Lung (tissue), 12 donors: ENCODE data around the gene ANKRD18B. TPM values are rescaled to one million over a fixed set of nuclear protein-coding genes. Genes with fewer than 3 reads are reported as not detected.
"Not testable (repeated sequence)": the region's sequence is repeated elsewhere in the genome, so short reads cannot be mapped to it uniquely, and the experiment has no call there.

Experiments
- ATAC-seq: fragments of 200-7000 bp; cut with Tn5 transposase; one replicate; pipeline ENCODE4 v1.9.1; 2020; ENCODE audit warnings: moderate number of reproducible peaks; ENCODE audit not compliant: insufficient read depth, low FRiP score
- DNase-seq, 3 donors: peaks; one replicate each; pipeline ENCODE4 v3.0.0-alpha.2; 2013 to 2017
- H3K27ac ChIP-seq, 2 donors: one replicate each; pipeline ENCODE4 v1.5.1; 2013; ENCODE audit warnings: mild to moderate bottlenecking in 2 of 2, moderate library complexity in 2 of 2, control low read depth in 1 of 2, inconsistent platforms in 1 of 2, low read depth in 1 of 2, low read length in 1 of 2
- H3K27me3 ChIP-seq, 3 donors: one replicate each; pipeline ENCODE4 v1.5.1; 2013; ENCODE audit warnings: low read length in 2 of 3; ENCODE audit not compliant: control insufficient read depth in 3 of 3, insufficient read depth in 3 of 3
- H3K36me3 ChIP-seq, 4 donors: one replicate each; pipeline ENCODE4 v1.5.1; 2013; ENCODE audit warnings: low read length in 4 of 4, mild to moderate bottlenecking in 1 of 4, moderate library complexity in 1 of 4; ENCODE audit not compliant: control insufficient read depth in 4 of 4, insufficient read depth in 4 of 4
- H3K4me1 ChIP-seq, 5 donors: one replicate each; pipeline ENCODE4 v1.5.1; 2013; ENCODE audit warnings: low read length in 5 of 5, mild to moderate bottlenecking in 2 of 5, moderate library complexity in 1 of 5; ENCODE audit not compliant: control insufficient read depth in 5 of 5, insufficient read depth in 5 of 5
- H3K4me3 ChIP-seq: one replicate; pipeline ENCODE4 v1.5.1; 2013; ENCODE audit warnings: mild to moderate bottlenecking, control low read depth, moderate library complexity
- H3K9ac ChIP-seq, 2 donors: one replicate each; pipeline ENCODE4 v1.5.1; 2013; ENCODE audit warnings: low read length in 2 of 2, control low read depth in 1 of 2; ENCODE audit not compliant: insufficient read depth in 1 of 2
- H3K9me3 ChIP-seq, 4 donors: one replicate each; pipeline ENCODE4 v1.5.1; 2013; ENCODE audit warnings: low read length in 3 of 4, mild to moderate bottlenecking in 1 of 4, moderate library complexity in 1 of 4; ENCODE audit not compliant: control insufficient read depth in 4 of 4, insufficient read depth in 3 of 4
- WGBS, 2 donors: extraction: QIAGEN DNeasy Blood & Tissue Kit; methylation state at CpG; one replicate each; pipeline ENCODE4 v1.1.7; 2013; 5-methylcytosine and 5-hydroxymethylcytosine counted together
- polyA plus RNA-seq, 2 donors: library from polyadenylated mRNA; stranded (reverse); fragments of 200-250 nt; gene quantifications; one replicate each; pipeline ENCODE4 v1.2.1, GENCODE V29; 2013
- total RNA-seq, 2 donors: library from RNA; depleted of rRNA in 1 of 2; stranded (reverse); fragments of >200 nt in 1 of 2; gene quantifications; one replicate each; pipeline ENCODE4 v1.2.1, GENCODE V29; 2014 to 2021
- TF ChIP-seq, protein P1 (sequence below): IDR thresholded peaks from 2 replicates; pipeline ENCODE4 v1.5.1; 2012; ENCODE audit warnings: mild to moderate bottlenecking; ENCODE audit errors: control extremely low read depth, extremely low read depth
- donor health status: control.
- donor health status: control.
- donor health status: Bipolar disorder and iron deficiency.
- donor health status: healthy.
- donor health status: DM: yes; HTN: yes; CAD: no.

The ANKRD18B gene
- total and polyA plus RNA-seq, 4 donors = 0.27 to 2.2 (median 0.79) TPM

DNA sequence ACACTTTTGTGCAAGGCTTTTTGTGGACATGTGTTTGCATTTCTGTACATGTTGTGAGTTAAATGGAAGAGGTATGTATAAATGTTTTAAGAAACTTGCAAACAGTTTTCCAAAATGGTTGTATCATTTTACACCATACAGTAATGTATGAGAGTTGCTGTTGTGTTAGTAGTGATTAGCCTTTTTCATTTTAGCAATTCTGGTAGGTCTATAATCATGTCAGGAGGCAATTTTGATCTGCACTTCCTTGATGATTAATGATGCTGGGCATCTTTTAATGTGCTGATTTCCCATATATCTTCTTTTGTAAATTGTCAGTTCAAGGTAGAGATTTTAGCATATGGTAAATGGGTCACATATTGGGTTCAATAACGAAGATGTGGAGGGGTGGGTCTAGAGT, 87.3 kb downstream of the ANKRD18B start:
- no peak overlapping the region for H3K4me3 ChIP-seq
- no peaks in the 10 kb centered on the region for H3K36me3 ChIP-seq
- no peaks in the 10 kb centered on the region for H3K4me1 ChIP-seq
- WGBS, 2 donors = 76 to 77% methylated on average over 1 of the region's 1 CpG
- peaks cover 0 to 2% (median 0%) of the 10 kb centered on the region in 3 donors for H3K27me3 ChIP-seq
- TF ChIP-seq, protein P1, sequence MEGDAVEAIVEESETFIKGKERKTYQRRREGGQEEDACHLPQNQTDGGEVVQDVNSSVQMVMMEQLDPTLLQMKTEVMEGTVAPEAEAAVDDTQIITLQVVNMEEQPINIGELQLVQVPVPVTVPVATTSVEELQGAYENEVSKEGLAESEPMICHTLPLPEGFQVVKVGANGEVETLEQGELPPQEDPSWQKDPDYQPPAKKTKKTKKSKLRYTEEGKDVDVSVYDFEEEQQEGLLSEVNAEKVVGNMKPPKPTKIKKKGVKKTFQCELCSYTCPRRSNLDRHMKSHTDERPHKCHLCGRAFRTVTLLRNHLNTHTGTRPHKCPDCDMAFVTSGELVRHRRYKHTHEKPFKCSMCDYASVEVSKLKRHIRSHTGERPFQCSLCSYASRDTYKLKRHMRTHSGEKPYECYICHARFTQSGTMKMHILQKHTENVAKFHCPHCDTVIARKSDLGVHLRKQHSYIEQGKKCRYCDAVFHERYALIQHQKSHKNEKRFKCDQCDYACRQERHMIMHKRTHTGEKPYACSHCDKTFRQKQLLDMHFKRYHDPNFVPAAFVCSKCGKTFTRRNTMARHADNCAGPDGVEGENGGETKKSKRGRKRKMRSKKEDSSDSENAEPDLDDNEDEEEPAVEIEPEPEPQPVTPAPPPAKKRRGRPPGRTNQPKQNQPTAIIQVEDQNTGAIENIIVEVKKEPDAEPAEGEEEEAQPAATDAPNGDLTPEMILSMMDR = no peak
- H3K27ac ChIP-seq = no peak overlapping the region
- DNase-seq = no peak
- ATAC-seq = no peak
- no peak overlapping the region for H3K9ac ChIP-seq
- peaks cover 0 to 6% (median 0%) of the 10 kb centered on the region in 4 donors for H3K9me3 ChIP-seq

GRCh38 chr9:33612410-33612809, 88.4 kb downstream of the ANKRD18B start:
- not testable (repeated sequence) for H3K36me3 ChIP-seq, H3K9ac ChIP-seq, DNase-seq, H3K27me3 ChIP-seq, ATAC-seq, H3K4me1 ChIP-seq, H3K9me3 ChIP-seq, H3K4me3 ChIP-seq, H3K27ac ChIP-seq
- 52 to 54% methylated on average over 2 of the region's 2 CpGs for WGBS, 2 donors

DNA sequence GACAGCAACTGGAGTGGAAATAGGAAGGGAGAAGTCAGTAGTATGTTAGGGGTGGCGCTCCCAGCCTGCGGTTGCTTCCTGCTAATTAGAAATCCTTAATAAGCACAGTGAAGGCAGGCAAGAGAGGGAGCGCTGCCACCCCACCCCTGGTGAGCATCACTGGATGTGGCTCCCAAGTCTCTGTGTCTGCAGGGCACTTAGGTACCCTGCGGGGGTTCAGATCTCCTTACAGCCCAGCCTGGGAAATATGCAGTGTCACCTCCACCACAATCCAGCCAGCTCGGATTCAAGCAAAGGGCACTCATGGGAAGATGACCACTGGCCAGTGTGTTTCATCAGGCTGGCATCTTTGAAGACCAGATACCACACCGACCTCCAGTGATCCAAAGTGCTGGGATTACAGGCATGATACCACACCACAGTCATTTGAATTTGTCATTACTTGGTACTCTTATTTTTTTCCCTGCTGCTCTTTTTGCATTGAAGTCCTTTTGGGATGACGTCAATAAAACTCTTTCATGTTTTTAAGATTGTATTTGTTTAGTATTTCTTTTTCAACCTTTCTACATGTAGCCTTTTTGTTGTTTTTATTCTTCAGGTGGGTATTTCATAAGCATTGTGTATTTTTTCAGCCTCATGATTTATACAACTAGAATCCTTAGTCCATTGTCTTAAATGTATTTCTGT, 90.1 kb downstream of the ANKRD18B start:
- H3K36me3 ChIP-seq = no peaks in the 10 kb centered on the region
- no peak for ATAC-seq

DNA sequence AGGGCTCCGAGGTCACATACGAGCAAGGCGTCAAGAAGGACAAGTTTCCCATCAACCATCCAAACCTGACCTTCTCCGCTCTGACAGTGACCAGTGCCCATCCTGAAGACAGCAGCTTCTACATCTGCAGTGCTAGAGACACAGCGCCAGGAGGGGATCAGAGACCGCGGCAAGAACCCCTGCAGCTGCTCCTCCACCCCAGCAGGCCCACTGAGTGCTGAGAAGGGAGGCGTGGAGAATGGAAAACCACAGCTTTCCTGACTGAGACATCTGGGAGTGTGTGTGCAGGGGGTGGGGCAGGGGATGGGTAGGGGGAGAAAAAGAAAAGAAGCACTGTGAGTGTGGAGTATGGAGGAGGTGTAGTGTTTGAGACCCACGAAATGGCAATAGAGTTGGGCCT, 94.3 kb downstream of the ANKRD18B start:
- WGBS, 2 donors = 84 to 87% methylated on average over 9 of the region's 9 CpGs
- not testable (repeated sequence) for H3K9me3 ChIP-seq, H3K36me3 ChIP-seq, H3K27ac ChIP-seq, ATAC-seq, H3K9ac ChIP-seq, H3K4me1 ChIP-seq, H3K4me3 ChIP-seq, DNase-seq
- H3K27me3 ChIP-seq = peaks cover 0 to 11% (median 8%) of the 10 kb centered on the region in 3 donors

More for the DNA sequence above, 90.1 kb downstream of the ANKRD18B start:
- TF ChIP-seq, protein P1 = no peak
- Histone ChIP-seq H3K9ac (no peak overlapping the region), H3K4me3 (no peak overlapping the region), H3K27me3 (peaks cover 0 to 5% (median 0%) of the 10 kb centered on the region in 3 donors), H3K4me1 (no peaks in the 10 kb centered on the region), H3K27ac (no peak overlapping the region), H3K9me3 (peaks cover 0 to 7% (median 0%) of the 10 kb centered on the region in 4 donors)
- WGBS, 2 donors = 84 to 93% methylated on average over 7 of the region's 7 CpGs
- DNase-seq = no peak
